HuH-7 (cell line): ENCODE results near the gene TANC1.
"Not testable (repeated sequence)": the region's sequence is repeated elsewhere in the genome, so short reads cannot be mapped to it uniquely, and the experiment has no call there.

Experiments used
- DNase-seq: peaks from one replicate; pipeline ENCODE4 v3.0.0; 2011; ENCODE audit warnings: low spot score

Gene TANC1

GRCh38 chr2:159029936-159030335, 61.5 kb downstream of the TANC1 start:
- no peak for DNase-seq

GRCh38 chr2:159030674-159031380, 62.4 kb downstream of the TANC1 start:
- DNase-seq: peak; percentile 28

- no peak for DNase-seq
Measured at GRCh38 chr2:159032146-159032545, 63.7 kb downstream of the TANC1 start.

GRCh38 chr2:159032580-159032979, 64.1 kb downstream of the TANC1 start:
- no peak for DNase-seq

GRCh38 chr2:159034713-159035112, 66.3 kb downstream of the TANC1 start:
- DNase-seq: no peak

GRCh38 chr2:159035790-159036411, 67.5 kb downstream of the TANC1 start:
- peak; percentile 67 for DNase-seq

- not testable (repeated sequence) for DNase-seq
Measured at GRCh38 chr2:159036461-159036860, 68.0 kb downstream of the TANC1 start.

GRCh38 chr2:159041328-159041727, 72.9 kb downstream of the TANC1 start:
- DNase-seq: not testable (repeated sequence)

GRCh38 chr2:159042115-159042850, 73.8 kb downstream of the TANC1 start:
- DNase-seq: no peak

- DNase-seq: no peak
Measured at GRCh38 chr2:159043710-159044109, 75.3 kb downstream of the TANC1 start.

- no peak for DNase-seq
Measured at GRCh38 chr2:159044804-159045286, 76.4 kb downstream of the TANC1 start.

GRCh38 chr2:159045545-159046454, 77.4 kb downstream of the TANC1 start:
- no peak for DNase-seq

- no peak for DNase-seq
Measured at GRCh38 chr2:159046966-159047365, 78.5 kb downstream of the TANC1 start.

GRCh38 chr2:159050426-159050825, 82.0 kb downstream of the TANC1 start:
- DNase-seq: no peak

GRCh38 chr2:159051133-159051532, 82.7 kb downstream of the TANC1 start:
- DNase-seq: no peak

- no peak for DNase-seq
Measured at GRCh38 chr2:159051661-159052060, 83.2 kb downstream of the TANC1 start.

- no peak for DNase-seq
Measured at GRCh38 chr2:159052157-159052601, 83.7 kb downstream of the TANC1 start.

GRCh38 chr2:159053161-159054031, 85.0 kb downstream of the TANC1 start:
- DNase-seq: no peak

- DNase-seq: no peak
Measured at GRCh38 chr2:159054032-159054334, 85.5 kb downstream of the TANC1 start.

GRCh38 chr2:159054985-159055384, 86.5 kb downstream of the TANC1 start:
- DNase-seq: no peak

- no peak for DNase-seq
Measured at GRCh38 chr2:159060518-159060917, 92.1 kb downstream of the TANC1 start.
